CD4-positive, alpha-beta T cell treated with Interleukin-15 for 1 hour (primary cell): ENCODE measurements around the gene STIM2.
"Not testable (repeated sequence)": the region's sequence is repeated elsewhere in the genome, so short reads cannot be mapped to it uniquely, and the experiment has no call there.

Source experiments
- DNase-seq: peaks from one replicate; pipeline ENCODE4 v3.0.0-alpha.2; 2020

Gene STIM2

DNA sequence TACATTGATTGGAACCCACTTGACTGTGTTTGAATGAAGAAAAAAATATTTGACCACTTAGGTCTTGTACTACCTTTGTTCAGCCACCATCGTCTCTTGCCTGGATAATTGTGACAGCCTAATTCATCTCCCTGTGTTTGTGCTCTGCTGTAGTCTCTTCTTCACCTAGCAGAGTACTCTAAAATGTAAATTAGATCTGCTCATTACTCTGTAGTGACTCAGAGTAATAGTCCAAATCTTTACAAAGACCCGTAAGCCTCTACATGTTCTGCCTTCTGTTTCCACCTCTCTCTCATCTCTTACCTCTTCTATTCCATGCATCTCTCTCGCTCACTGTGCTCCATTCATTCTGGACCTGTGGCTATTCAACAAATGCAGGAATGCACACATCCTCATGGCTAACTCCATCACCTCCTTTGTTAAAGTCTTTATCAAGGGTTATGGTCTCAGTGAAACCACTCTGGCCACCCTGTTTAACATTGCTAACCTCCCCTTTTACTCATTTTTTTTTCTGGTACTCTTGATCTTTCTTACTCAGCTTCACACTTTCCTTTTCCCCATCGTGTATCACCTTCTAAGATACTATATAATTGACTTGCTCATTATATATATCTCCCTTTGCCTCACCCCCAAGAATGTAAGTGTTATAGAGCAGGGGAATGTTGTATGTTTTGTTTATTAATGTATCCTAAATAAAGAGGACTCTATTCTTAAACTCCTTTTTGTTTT, 98.4 kb downstream of the STIM2 start:
- no peak for DNase-seq

DNA sequence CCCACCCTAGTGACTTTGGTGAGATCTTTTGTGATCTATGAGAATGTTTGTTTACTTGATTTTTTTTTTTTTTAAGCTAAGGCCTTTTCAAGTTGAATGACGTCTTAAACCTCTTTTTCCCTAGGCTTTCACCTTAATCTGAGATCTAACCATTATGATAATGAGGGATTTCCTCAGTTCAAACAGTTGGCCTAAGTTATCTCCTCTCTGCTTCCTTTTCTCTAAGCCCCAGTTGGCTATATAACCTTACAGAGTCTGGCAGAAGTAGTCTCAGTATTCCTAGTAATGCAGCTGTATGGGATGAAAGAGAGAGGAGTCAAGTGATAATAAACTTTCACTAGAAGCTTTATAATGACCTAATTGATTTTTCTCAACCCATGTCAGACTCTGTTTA, 99.0 kb downstream of the STIM2 start:
- no peak for DNase-seq

DNA sequence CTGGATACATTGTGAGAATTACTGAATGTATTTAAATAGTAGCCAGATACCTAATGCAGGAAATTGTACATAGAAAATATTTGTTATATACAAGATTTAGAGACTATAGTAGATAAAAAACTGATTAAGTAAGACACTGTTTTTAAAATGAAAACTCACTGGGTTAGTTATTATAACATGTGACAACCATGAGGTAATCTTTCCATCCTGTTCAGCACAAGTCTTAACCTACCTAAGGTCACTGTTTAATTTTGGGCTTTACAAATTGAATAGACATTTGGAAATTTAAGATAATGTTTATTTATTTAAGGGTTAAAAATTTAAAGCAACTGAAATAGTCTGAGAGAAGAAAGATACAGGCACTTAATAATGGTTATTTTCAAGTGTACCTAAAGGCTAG, 102.1 kb downstream of the STIM2 start:
- DNase-seq, result no peak

DNA sequence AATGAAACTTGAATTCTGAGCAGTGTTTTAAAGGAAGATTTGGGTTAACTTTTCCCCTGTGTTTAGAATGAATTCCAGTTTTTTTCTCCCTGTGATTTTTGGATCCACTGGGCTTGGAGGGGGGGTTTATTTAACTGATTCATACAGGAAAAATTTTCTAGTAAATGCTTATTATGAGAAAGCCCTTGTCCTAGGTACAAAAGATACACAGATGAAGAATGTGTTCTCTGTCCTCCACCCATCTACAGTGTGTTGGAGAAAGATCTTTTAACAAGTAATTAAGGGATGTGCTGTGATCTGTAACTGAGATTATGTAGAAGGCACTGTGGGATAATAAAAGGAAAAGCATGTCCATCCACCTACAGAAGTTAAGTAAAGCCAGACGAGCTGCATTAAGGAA, 103.9 kb downstream of the STIM2 start:
- DNase-seq, result no peak

DNA sequence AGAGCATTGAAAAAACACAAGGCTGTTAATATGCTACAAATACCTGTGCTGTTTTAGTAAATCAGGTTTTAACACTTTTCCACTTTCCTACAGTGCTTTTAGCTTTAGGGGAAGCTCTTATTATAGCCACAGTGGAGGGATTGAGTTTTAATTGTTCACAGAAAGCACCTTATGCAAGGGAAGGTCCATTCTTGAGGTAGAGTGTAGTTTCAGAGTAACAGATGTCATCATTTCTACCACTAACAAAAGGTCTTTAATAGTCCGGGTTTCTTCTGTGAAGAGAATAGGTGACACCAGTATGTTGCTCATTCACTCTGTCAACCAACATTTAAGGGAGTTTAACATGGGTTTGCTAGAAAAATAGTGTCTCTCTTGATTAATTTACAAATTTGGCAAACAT, 104.4 kb downstream of the STIM2 start:
- no peak for DNase-seq

DNA sequence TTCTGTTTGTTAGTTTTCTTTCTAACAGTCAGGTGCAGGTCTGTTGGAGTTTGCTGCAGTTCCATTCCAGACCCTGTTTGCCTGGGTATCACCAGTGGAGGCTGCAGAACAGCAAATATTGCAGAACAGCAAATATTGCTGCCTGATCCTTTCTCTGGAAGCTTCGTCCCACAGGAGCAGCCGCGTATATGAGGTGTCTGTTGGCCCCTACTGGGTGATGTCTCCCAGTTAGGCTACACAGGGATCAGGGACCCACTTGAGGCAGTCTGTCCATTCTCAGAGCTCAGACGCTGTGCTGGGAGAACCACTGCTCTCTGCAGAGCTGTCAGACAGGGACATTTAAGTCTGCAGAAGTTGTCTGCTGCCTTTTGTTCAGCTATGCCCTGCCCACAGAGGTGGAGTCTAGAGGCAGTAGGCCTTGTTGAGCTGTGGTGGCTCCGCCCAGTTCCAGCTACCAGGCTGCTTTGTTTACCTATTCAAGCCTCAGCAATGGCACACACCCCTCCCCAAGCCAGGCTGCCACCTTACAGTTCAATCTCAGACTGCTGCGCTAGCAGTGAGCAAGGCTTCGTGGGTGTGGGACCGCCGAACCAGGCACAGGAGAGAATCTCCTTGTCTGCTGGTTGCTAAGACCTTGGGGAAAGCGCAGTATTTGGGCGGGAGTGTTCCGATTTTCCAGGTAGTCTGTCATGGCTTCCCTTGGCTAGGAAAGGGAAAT, 115.0 kb downstream of the STIM2 start:
- not testable (repeated sequence) for DNase-seq

DNA sequence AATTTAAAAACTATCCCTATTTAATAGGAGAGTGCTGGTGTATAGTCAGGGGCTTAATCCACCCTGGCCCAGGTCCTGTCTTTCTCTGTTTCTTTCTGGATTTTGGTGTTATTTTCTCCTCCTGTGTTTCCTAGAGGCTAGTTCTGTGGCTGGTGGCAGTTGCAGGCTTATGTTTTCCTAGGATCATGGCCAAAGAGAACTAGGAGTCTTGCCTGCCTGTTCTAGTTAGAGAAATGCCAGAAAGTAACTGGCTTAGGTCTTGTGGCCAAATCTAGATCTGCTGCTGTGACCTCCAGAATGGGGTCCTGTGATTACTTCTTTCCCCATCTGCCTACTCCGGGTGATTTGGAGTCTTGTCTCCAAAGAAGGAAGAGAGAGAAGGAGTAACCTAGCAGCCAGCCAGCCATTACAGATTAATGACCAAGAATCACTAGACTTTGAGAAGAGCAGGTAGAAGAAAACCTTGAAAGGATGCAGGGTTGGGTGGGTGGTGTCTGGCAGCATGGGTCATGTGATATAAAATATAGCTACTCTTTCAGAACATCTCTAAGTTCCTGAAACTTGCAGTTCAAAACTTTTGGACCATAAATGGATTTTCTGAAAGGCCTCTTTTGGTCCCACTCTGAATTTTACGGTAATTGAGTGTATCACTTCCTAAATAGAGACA, 117.9 kb downstream of the STIM2 start:
- DNase-seq, result no peak

DNA sequence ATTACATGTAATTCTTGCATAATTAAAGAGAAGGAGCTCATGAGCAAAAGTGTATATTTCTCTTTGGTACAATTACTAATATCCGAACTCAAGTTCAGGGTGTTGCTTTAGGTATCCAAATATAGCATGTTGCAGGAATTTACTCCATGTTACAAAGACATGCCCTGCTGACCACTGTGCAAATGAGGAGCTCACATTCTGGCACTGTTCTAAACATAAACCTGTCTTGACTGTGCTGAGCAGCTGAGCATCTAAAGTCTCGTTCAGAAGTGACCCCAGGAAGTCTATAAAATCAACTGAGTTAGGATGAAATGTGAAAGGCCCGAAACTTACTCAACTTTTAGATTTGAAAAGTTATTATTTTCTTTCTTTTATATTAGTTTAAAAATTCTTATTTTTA, 124.3 kb downstream of the STIM2 start:
- DNase-seq, result no peak

DNA sequence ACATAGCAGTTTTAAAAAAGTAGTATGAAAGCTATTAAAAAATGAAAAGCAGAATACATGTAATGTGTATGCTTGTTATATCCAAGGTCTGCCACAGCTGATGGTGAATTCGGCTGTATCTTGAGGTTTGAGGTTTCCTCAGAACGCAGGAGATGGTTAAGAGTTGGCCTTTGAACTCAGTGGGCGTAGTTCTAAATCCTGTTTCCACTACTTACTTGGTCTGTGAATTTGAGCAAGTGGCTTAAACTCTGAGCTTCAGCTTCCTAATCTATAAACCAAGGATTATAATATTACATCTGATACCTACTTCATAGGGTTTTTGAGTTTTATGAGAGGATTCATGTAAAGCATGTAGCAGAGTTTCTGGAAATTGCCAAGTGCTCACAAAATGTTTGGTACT, 125.2 kb downstream of the STIM2 start:
- peak; percentile 31 for DNase-seq

DNA sequence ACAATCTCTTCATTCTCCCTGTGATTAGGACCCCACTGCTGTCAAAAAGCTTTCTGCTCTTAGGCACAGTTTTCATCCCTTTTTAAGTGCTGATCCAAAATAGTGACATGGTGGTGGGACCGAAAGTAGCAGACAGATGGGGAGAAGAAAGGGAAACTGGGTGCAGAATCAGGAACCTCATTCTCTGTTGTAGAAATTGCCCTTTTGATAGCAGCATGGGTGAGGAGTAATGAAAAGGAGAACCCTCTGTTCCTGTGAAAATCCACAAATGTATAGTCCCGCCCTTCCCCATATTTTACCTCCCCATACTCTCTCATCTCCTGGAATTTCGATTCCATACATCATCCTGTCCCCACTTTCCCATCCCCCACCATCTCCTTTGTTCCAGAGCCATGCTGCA, 126.5 kb downstream of the STIM2 start:
- DNase-seq, result no peak

DNA sequence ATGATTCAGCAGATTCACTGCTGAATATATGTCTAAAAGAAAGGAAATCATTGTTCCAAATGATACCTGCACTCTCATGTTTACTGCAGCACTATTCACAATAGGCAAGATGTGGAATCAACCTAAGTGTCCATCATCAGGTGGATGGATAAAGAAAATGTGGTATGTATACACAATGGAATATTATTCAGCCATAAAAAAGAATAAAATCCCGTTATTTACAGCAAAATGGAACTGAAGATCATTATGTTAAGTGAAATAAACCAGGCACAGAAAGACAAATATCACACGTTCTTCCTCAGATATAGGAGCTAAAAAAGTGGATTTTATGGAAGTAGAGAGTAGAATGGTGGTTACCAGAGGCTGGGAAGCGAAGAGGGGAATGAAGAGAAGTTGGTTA, 130.4 kb downstream of the STIM2 start:
- DNase-seq, result no peak

DNA sequence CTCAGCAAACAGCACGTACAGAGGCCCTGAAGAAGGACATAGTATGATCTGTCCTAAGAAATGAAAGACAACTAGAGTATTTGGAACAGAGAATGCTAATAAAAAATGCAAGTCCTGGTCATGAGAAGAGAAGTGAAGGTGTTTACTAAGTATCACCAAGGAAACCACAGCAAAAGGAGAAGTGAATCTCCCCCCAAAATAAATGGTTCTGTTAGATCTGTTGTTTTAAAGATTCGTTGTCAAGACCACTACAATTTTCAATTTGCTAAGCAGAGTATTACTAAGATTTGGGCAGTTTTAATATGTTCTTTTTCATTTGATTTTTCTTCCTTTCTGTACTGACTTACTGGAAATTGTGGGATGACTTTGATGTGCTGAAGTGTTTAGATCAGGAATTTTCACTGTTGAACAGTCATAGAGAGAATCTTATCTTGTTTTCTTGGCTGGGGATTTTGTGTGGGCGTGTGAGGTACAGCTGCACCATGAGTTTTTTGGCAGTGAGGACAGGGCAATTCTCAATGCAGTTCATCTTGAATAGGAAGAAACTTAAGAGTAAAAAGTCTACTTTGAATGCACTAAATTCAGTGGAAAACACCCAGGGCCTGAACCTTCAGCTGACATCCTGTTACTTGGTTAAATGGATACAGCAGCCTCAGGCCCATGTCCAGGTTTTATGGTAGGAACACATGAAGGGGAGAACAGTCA, 132.2 kb downstream of the STIM2 start:
- peak; percentile 40 for DNase-seq

DNA sequence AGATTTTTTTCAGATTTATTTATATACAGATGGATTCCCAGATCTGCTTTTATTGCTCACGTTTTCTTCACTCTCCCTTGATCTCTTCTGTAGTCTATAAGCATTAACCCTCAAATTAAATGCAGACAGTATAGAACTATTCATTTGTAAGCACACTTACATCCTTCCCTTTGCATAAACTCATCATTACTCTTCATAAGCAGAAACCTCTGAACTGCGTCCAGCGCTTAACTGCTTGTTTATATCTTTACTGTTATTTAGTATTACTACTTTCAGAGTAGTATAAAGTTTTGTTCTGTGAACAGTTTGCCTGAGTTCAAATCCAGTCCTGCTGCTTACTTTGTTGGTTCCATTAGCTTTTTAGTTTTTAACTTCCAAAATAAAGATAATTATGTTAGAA, 132.9 kb downstream of the STIM2 start:
- DNase-seq, result no peak

DNA sequence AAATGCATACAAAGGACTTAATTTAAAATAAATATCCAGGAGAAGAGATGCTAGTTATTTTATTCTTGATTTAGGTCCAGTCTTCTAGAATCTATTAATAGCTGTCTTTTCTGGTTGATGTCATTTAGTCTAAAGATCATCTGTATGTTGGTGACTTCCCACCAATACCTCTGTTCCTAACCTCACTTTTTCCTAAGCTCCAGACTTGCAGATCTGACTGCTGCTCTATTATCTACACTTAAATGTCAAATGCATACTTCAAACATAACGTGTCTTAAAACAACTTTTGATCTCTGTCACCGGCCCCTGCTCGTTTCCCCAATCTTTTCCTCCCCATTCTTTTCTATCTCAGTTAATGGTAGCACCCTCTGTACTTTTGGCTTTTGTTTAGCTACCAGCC, 133.3 kb downstream of the STIM2 start:
- no peak for DNase-seq

DNA sequence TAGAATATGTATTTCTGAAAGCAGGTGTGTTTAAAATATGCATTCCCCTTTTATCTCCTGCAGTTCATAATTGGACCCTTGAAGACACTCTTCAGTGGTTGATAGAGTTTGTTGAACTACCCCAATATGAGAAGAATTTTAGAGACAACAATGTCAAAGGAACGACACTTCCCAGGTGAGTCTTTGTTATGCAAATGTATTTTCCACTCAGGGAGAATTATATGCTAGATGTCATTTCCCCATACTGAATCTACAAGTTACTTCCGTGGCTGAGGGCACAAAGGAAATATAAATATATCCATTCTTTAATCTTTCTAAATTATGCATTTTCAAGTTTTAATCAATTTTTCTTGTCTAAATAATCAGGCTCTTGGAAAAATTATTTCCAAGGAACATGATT, 134.7 kb downstream of the STIM2 start:
- no peak for DNase-seq

DNA sequence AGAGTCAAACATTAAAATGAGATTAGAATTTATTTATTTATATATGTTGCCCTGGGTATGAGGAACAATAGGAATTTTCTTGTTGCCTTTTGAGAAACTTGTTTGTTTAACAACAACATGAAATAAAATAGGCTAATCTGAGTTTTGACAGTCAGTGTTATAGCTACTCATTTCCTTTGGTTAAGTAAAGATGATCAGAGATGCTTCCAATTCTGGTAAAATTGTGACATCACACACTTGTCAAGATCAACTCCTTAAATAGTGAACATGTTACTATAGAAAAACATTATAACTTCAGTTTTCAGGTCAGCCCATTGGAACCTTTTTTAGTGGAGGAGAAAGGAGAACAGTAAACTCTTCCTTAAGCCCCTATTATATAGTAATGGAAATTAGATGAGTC, 136.1 kb downstream of the STIM2 start:
- DNase-seq, result no peak

DNA sequence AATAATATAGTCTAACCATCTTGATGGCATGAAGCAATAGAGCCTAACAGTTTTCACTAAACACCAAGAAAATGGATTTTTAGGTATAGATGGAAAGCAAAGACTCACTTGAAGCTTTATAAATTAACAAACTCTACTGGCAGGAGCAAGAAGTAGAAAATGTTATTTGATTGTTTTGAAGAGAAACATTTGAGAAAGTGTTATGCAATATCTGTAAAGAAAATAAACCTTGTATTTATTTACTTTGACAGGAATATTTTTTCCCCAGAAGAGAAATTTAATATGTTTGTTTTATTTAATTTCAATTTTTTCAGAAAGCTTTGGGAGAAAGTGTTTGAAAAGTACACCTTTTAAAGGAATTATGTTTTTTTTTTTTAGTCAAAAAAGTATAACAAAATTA, 139.0 kb downstream of the STIM2 start:
- no peak for DNase-seq

DNA sequence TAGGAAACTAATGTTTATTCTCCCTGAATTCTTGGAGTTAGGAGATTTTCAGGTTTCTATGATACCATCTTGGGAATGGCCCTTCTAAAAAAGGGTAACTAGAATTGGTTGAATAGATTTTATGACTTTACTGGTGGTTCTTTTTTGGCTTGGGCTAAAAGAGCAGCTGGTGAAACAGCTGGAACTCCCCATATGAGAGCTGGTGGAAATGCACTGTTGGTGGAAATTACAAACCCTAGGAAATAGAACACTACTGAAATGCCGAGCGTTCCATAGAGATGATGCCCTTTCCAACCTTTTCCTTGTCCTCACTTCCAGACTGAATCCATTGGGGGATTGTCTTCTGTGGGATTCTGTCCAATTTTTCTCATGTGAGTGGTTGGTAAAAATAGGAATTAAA, 139.5 kb downstream of the STIM2 start:
- no peak for DNase-seq

DNA sequence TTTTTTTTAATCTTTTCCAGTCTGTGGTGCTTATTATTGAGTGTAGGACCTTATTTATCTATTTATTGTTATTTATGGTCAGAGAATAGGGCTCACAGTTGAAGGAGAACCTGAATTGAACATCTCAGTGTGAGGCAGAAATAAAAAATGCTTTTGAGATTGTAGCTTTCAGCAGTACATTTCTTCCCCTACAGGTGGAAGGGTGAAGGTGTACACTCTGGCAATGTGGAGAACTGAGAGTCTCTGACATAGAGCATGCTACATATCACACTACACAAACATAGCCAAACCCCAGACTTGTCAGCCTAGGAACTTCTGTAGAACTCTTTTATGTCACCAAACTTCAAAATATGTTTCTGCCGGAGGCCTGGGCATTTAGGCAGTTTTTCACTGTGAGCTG, 140.2 kb downstream of the STIM2 start:
- no peak for DNase-seq

DNA sequence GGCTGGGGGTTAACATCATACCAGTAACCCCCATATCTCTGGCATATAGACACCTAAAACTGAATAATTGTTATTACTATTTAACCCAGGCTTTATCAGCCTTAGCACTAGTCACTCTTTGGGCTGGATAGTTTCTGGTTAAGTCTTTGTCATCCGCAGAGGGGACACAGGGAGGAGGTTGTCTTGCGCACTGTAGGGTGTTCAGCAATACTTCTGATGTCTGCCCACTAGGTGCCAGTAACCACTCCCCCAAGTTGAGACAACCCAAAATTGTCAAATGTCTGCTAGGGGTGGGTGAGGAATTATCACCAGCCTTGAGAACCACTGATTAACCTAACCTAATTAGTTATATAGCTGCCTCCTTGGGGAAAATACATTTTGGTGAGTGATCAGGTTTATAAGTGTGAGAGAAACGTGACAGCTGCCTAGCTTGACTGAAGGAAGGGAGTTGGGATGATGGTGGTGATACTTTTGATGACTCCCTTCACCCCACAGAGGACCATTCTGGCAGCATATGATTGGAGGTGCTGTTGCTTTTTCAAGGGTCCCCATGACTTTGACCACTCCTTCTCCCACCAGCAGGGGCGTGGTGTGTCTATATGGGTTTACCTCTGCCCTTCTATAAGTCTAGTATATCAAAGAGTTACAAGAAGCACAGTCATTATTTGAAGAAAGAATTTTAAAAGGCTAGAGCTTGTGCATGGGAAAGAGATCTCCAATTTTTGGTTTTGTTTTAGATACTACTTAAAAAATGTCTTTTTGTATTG, 140.9 kb downstream of the STIM2 start:
- no peak for DNase-seq

DNA sequence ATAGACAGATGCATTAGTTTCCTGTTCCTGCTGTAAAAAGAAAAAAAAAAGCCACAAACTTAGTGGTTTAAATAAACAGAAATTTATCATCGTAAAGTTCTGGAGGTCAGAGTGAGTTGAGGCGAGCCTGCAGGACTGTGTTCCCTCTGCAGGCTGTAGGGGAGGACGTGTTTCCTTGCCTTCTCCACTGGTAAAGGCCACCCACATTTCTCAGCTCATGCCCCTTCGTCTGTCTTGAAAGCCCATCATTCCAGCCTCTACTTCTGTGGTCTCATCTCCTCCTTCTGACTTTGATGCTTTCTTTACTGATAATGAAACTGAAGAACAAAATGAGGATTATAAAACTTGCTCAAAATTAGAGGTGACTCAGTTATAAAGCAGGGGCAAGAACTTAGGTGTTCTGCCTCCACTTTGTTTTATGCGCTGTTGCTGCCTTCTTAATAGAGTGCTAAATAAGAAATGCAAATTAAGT, 143.0 kb downstream of the STIM2 start:
- DNase-seq, result no peak

DNA sequence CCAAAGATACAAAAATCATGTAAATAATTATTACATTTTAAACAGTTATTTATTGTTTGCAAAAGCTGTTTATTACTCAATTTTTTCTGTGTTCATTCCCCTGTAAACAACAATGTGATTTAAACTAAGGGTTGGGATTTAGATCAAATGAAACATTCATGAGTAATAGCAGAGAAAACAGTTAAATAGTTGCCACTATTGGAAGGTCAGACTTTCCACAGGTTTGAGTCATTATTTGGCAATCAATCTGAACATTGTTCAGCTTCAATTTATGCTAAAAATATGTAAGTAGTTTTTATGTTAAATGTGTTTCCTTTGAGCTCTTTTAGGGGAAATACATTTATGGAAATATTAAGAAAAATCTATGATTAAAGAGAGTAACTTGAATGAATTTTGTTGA, 144.9 kb downstream of the STIM2 start:
- DNase-seq, result no peak
